ENCODE results near the gene SBNO2.
A peak's percentile ranks its signal among the peaks of the same experiment; 100 is the strongest.
"Not testable (repeated sequence)": the region's sequence is repeated elsewhere in the genome, so short reads cannot be mapped to it uniquely, and the experiment has no call there.

SBNO2 gene

GRCh38 chr19:1132552-1133383, 41.3 kb downstream of the SBNO2 start:
- peak; percentile 55 for DNase-seq

- peak; percentile 94 for DNase-seq
Observed at GRCh38 chr19:1131718-1132551, 42.1 kb downstream of the SBNO2 start.

DNA sequence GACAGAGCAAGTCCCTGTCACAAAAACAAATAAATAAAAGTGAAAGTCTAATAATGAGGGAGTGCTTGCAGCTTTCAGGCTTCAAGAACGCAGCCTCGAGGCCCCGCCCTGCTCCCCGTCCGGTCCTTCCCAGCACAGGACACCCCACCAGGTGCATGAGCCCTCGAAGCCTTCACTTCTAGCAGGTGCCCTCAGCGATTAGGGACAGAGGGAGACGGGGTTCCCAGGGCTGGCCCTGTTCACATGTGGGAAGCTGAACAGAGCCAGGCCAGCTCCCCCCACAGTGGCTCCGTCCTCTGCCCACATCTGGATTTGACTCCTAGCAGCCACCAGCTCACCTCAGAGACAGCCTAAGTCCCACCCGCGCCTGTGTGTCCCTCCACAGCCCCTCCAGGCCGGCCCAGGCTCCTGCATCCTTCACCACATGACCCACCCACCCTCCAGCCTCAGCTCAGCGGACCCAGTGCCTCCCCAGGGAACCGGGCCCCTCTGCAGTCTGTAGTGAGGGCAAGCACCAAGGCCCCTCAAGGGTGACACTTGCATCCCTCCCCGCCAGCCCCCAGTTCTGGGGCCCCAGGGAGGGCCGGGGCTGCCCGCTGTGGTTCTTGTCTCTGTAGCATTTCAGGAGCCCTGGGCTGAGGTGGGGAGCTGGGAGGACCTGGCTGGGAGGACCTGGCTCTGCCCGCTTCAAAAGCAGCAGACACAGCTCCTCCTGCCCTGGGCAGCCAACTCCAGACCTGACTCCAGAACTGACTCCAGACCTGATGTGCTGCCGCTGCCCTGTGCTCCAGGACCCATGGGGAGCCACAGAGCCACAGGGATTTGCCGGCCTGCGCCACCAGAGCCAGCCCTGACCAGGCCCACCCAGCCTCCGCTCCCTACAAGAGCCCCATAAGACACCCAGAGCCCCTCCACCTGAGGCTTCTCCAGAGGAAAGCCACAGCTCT, 43.0 kb downstream of the SBNO2 start:
- DNase-seq = peak; percentile 66

- DNase-seq = no peak
Observed at GRCh38 chr19:1129535-1129934, 44.5 kb downstream of the SBNO2 start.

- DNase-seq = not testable (repeated sequence)
Observed at GRCh38 chr19:1129084-1129483, 45.0 kb downstream of the SBNO2 start.

DNA sequence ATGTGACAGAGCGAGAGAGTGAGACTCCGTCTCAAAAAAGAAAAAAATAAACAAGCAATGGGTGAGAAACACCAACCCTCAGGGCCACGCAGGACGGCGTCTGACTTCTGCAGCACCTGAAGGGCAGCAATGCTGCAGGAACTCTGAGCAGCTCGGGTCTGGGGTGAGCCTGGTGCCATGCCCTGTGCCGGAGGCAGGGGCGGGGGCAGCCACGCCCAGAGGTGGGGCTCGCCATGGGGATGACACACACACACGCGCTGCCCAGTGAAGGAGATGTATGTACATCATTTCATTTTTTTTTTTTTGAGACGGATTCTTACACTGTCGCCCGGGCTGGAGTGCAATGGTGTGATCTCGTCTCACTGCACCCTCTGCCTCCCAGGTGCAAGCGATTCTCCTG, 46.0 kb downstream of the SBNO2 start:
- no peak for DNase-seq

GRCh38 chr19:1126984-1127760, 46.9 kb downstream of the SBNO2 start:
- no peak for DNase-seq

GRCh38 chr19:1125601-1126467, 48.2 kb downstream of the SBNO2 start:
- no peak for DNase-seq

GRCh38 chr19:1123885-1124677, 50.0 kb downstream of the SBNO2 start:
- no peak for DNase-seq

DNA sequence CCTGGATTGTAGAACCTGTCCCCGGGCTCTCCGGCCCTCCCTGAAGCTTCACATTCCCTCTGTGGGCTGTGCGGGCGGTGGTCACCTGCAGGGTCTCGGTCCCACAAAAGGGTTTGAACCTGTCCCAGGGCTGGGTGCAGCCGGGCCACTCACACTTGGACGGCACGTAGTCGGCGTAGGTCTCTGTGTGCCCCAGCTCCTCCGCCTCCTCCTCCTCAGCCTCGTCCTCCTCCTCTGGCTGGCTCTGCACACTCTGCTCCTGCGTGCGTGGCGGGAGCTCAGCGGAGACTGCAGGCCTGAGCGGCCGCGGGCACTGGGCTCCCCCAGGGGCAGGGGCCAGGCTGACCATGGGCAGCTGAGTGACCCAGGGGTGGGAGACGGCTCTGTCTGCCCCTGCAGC, 50.7 kb downstream of the SBNO2 start:
- DNase-seq = no peak

DNA sequence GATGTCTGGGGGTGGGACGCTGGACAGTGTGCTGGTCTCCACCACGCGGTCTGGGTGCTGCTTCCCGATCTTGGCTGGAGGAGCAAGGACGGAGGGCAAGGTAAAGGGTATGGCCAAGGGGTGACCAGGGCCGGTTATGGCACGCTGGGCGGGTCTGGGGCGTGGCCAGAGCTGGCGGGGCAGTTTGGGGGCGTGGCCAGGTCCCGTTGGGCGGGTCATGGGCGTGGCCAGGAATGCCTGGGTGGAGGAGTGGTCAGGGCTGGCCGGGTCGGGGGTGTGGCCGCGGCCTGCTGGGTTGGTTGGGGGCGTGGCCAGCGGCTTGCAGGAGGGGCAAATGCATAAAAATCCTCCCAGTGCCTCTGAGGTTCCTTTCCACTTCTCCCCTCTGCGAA, 51.1 kb downstream of the SBNO2 start:
- DNase-seq = peak; percentile 86

DNA sequence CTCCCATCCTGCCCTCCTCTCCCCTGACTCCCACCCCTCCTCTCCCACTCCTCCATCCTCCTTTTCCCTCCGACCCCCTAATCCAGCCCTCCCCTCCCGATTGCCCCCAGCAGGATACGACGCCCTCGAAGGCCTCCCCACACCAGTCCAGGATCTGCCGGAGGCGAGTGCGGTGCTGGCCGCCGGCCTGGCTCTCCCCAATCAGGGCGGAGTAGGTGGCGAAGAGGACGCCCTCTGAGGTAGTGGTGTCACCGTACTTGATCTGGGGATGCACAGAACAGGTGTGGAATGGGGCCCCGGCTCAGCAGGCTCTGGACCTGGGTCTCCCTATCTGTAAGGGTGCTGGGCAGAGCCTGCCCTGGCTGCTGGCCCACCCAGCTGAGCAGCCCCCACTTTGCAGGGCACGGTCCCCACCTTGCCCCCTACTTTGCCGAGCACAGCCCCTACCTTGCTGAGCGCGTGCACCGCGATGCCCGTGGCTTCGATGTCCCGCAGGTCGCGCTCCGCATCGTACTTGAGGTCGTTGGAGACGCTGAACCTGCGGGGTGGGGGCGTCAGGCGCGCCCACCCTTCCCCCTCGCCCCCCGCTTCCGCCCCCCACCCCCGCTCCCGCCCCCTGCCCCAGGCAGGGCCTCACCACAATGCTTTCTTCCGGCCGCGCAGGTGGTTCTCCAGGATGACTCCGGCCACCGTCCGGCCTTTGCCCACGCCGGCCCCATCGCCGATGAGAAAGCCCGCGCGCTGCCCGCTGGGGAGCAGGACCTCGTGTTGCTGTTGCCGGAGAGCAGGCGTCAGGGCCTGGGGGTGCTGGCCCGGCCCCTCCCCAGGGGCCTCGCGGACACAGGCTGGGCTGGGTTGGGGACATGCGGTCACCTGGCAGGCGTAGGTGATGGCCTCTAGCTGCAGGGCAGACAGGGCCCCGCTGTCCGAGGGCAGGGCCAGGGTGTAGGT, 51.8 kb downstream of the SBNO2 start:
- no peak for DNase-seq

- no peak for DNase-seq
Observed at GRCh38 chr19:1121395-1121794, 52.7 kb downstream of the SBNO2 start.

GRCh38 chr19:1119475-1120217, 54.4 kb downstream of the SBNO2 start:
- DNase-seq = no peak

- no peak for DNase-seq
Observed at GRCh38 chr19:1118999-1119398, 55.1 kb downstream of the SBNO2 start.

- DNase-seq = no peak
Observed at GRCh38 chr19:1117654-1118053, 56.4 kb downstream of the SBNO2 start.

DNA sequence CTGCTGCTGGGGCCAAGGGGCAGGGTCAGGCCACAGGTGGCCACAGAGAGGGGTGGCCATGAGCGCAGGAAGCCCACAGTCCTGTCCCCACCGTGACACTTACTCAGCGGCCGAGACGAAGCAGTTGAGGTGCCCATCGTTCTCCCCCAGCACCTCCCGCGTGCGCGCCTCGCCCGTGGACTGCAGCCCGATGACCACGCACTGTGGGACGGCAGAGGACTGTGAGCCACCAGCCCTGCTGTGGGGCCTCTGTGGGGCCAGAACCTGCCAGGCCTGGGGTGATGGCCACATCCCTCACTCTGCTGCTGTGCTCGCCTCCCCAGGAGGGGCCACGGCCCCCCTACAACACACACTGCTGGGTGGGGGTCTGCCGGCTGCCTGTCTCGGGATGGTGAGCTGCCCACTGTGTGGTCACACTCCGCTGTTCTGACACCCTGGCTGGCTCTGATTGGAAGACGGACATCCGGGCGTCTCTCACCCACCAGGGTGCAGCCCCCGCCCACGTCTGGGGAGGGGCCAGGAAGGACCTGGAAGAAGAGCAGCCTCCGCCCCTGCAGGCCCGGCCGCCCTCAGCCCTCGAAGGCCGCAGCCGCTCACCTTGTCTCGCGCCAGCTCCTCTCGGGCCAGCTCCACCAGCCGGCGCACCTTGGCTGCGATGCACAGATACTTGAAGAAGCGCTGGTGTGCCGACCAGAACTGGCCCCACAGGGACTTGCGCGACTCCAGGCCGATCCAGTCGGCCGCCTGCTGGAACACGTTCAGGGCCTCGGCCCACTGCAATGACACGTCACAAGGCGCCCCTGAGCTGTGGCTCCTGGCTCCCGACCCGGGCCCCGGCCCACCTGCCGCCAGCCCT, 57.1 kb downstream of the SBNO2 start:
- DNase-seq = no peak
